ENCODE data around the gene AGAP1. TPM values are rescaled to one million over a fixed set of nuclear protein-coding genes. Genes with fewer than 3 reads are reported as not detected.

The AGAP1 gene
- polyA plus RNA-seq, 2 of the 4 experiments (the other 2 are of a cell fraction) = 20.2 to 21.9 TPM

DNA sequence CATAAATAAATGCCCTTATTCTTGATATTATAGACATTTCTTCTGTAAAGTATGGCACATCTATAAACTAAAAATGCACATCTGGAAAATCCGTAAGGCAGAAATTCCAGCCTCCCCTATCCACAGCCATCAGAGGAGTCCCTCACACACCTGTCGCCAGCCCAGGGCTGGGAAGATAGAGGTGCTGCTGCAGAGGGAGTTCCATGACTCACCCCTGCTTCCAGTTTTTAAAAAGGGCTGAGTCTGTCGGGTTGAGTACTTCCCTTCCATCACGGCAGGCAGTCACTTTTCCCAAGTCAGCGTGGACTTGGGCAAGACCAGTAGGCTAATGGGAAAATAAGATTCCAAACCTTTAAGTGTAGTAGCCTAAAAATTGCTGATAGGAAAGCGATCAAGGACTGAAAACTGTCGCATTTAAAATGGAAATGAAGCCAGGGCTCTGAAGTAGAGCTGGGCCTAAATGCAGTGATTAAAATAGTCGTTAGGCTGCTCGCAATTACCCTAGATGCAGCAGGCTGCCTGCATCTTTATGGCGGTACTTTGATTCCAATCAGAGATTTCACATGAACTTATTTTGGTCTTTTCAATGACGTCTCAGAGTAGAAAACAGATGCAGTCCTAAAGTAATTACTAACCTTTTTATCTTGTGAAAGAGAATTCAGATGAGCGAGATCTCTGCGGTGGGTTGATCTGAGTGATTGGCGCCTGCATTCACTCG, 280.5 kb downstream of the AGAP1 start (continued):
- TF ChIP-seq EHMT2 (IDR thresholded peaks at IDR 0.05; ENCODE audit: low read depth) = no peak
- TF ChIP-seq NR3C1 (IDR thresholded peaks at IDR 0.05) = no peak
- no peak for TF ChIP-seq FOSL2 (IDR thresholded peaks at IDR 0.05)
- no peak for TF ChIP-seq FOSL2 (CRISPR knock-in tag; IDR thresholded peaks at IDR 0.05)
- no peak for TF ChIP-seq PHF8 (IDR thresholded peaks at IDR 0.05; ENCODE audit: borderline replicate concordance, low read depth)

DNA sequence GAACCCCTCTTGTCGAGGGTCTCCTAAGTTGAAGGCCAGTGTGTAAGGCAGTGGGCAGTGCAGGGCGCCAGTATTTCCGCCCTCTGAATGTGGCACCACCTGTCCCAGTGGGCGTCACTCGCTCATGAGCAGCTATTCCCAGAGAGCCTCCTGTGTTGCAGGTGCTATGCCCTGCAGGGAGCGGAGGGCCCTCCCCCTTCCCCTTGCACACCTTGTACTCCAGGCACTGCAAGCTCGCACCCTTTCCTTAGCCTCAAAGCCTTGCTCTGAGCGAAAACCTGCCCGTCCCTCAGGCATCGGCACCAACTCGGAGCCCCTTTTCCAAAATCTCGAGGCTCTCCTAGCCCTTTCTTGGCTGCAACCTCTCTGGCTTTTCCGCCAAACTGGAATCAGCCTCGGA, 282.7 kb downstream of the AGAP1 start:
- DNase-seq (ENCODE audit: low read depth in 1 of 2, low spot score in 1 of 2) (no peak), FAIRE-seq (no peak), ATAC-seq (no peak)
- ChIA-PET CTCF (interaction anchor here (0.6 to 9.3 kb wide), 5 partner anchors 10 to 403 kb away, joined by 3 to 222 read pairs (median 10); no protein-coding TSS in a partner anchor), POLR2A (interaction anchor here (0.6 kb wide), 1 partner anchor 402 kb away, joined by 3 read pairs; no protein-coding TSS in a partner anchor)
- no peak overlapping the region for H3K4me2 ChIP-seq
- TF ChIP-seq MAFK (IDR thresholded peaks at IDR 0.05; ENCODE audit: partially characterized antibody) = no peak
- no peak for TF ChIP-seq MAZ (IDR thresholded peaks at IDR 0.05; ENCODE audit: borderline replicate concordance, low read depth, low read length)
- TF ChIP-seq, protein P1, sequence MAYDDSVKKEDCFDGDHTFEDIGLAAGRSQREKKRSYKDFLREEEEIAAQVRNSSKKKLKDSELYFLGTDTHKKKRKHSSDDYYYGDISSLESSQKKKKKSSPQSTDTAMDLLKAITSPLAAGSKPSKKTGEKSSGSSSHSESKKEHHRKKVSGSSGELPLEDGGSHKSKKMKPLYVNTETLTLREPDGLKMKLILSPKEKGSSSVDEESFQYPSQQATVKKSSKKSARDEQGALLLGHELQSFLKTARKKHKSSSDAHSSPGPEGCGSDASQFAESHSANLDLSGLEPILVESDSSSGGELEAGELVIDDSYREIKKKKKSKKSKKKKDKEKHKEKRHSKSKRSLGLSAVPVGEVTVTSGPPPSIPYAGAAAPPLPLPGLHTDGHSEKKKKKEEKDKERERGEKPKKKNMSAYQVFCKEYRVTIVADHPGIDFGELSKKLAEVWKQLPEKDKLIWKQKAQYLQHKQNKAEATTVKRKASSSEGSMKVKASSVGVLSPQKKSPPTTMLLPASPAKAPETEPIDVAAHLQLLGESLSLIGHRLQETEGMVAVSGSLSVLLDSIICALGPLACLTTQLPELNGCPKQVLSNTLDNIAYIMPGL (CRISPR knock-in tag; IDR thresholded peaks at IDR 0.05; ENCODE audit: borderline replicate concordance) = no peak
- 95% methylated on average over 14 of the region's 14 CpGs for WGBS (ENCODE audit: missing lambda C conversion rate)
- no peak overlapping the region for H3K27ac ChIP-seq
- H3K4me3 ChIP-seq = no peak overlapping the region
- H3K9me3 ChIP-seq = no peaks in the 10 kb centered on the region
- H3K4me1 ChIP-seq = no peaks in the 10 kb centered on the region

DNA sequence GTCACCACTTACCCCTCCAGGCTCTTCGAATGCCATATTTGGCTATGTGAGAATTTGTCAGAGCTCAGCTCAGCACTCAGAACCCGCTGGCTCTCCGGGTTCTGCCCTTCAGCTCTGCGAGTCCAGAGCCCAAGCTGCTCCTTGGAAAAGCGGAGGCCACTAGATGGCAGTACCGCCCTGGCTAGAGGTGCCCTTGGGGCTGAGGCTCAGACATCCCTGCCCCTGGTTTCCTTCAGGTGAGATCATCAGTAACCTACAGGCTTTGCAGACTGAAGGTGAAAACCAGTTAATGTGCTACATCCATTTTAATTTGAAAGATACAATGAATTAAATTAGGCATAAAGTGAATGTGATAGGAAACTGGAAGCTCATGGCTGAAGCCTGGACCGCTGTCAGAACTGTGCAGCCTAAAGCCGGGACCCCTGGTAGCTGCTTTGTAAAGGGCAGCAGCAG, 285.6 kb downstream of the AGAP1 start:
- DNase-seq (ENCODE audit: low read depth in 1 of 2, low spot score in 1 of 2) (peak; percentile 70 to 72), FAIRE-seq (no peak), ATAC-seq (peak; percentile 96 to 99)
- Histone ChIP-seq H3K4me2 (no peak overlapping the region), H3K9me3 (no peaks in the 10 kb centered on the region), H3K27ac (no peak overlapping the region), H3K4me1 (no peaks in the 10 kb centered on the region), H3K4me3 (no peak overlapping the region)
- 39% methylated on average over 6 of the region's 8 CpGs for WGBS (ENCODE audit: missing lambda C conversion rate)
- TF ChIP-seq, protein P2, sequence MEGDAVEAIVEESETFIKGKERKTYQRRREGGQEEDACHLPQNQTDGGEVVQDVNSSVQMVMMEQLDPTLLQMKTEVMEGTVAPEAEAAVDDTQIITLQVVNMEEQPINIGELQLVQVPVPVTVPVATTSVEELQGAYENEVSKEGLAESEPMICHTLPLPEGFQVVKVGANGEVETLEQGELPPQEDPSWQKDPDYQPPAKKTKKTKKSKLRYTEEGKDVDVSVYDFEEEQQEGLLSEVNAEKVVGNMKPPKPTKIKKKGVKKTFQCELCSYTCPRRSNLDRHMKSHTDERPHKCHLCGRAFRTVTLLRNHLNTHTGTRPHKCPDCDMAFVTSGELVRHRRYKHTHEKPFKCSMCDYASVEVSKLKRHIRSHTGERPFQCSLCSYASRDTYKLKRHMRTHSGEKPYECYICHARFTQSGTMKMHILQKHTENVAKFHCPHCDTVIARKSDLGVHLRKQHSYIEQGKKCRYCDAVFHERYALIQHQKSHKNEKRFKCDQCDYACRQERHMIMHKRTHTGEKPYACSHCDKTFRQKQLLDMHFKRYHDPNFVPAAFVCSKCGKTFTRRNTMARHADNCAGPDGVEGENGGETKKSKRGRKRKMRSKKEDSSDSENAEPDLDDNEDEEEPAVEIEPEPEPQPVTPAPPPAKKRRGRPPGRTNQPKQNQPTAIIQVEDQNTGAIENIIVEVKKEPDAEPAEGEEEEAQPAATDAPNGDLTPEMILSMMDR (IDR thresholded peaks at IDR 0.05) = peak; percentile 87
- TF ChIP-seq SMC3 (IDR thresholded peaks at IDR 0.05) (peak; percentile 68), RAD21 (conservative IDR thresholded peaks at IDR 0.05 in 1 of 2, IDR thresholded peaks at IDR 0.05 in 1 of 2) (peak; percentile 85 to 87), NPAS2 (CRISPR knock-in tag; IDR thresholded peaks at IDR 0.05; ENCODE audit: borderline replicate concordance) (no peak)
- POLR2A ChIA-PET = interaction anchor here (0.6 to 1.4 kb wide), 2 partner anchors 399 to 401 kb away, joined by 3 to 4 read pairs; no protein-coding TSS in a partner anchor
- CTCF ChIA-PET = interaction anchor here (0.6 to 9.3 kb wide), 59 partner anchors 9 to 1300 kb away, joined by 3 to 222 read pairs (median 3); partner anchors contain the start of gene GBX2

DNA sequence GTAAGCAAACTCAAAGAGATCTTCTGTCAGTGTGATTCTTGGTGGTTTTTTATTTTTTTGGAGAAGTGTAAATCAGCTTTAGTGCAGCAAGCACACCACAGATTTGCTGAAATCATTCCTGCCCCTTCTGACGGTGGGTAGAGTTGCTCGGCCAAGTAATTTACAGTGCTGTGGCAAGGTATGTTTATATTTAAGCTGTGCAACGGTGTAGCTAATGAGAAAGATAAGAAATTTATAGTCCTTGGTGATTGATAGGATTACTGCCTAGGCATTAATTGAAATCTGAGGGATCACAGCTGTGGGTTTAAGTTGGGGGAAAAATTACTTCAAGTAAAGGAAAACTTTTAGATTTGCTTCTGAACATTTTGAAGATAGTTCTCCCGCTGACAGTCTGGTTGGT, 286.6 kb downstream of the AGAP1 start:
- POLR2A ChIA-PET = no interaction called here
- CTCF ChIA-PET = interaction anchor here (0.5 to 9.3 kb wide), 23 partner anchors 10 to 1305 kb away, joined by 3 to 222 read pairs (median 6); partner anchors contain the start of genes COPS8 and GBX2
- Histone ChIP-seq H3K4me2 (no peak overlapping the region), H3K4me3 (no peak overlapping the region), H3K9me3 (no peaks in the 10 kb centered on the region), H3K27ac (no peak overlapping the region), H3K4me1 (no peaks in the 10 kb centered on the region)
- 81% methylated on average over 4 of the region's 4 CpGs for WGBS (ENCODE audit: missing lambda C conversion rate)
- FAIRE-seq (no peak), DNase-seq (ENCODE audit: low read depth in 1 of 2, low spot score in 1 of 2) (no peak), ATAC-seq (no peak)
- TF ChIP-seq, protein P3, sequence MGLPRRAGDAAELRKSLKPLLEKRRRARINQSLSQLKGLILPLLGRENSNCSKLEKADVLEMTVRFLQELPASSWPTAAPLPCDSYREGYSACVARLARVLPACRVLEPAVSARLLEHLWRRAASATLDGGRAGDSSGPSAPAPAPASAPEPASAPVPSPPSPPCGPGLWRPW (IDR thresholded peaks at IDR 0.05) = no peak
- no peak for TF ChIP-seq POLR2AphosphoS2 (conservative IDR thresholded peaks at IDR 0.05; ENCODE audit: low read length)
- TF ChIP-seq, protein P4, sequence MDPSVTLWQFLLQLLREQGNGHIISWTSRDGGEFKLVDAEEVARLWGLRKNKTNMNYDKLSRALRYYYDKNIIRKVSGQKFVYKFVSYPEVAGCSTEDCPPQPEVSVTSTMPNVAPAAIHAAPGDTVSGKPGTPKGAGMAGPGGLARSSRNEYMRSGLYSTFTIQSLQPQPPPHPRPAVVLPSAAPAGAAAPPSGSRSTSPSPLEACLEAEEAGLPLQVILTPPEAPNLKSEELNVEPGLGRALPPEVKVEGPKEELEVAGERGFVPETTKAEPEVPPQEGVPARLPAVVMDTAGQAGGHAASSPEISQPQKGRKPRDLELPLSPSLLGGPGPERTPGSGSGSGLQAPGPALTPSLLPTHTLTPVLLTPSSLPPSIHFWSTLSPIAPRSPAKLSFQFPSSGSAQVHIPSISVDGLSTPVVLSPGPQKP (IDR thresholded peaks at IDR 0.05; ENCODE audit: low read depth, low read length) = no peak
- TF ChIP-seq, protein P5, sequence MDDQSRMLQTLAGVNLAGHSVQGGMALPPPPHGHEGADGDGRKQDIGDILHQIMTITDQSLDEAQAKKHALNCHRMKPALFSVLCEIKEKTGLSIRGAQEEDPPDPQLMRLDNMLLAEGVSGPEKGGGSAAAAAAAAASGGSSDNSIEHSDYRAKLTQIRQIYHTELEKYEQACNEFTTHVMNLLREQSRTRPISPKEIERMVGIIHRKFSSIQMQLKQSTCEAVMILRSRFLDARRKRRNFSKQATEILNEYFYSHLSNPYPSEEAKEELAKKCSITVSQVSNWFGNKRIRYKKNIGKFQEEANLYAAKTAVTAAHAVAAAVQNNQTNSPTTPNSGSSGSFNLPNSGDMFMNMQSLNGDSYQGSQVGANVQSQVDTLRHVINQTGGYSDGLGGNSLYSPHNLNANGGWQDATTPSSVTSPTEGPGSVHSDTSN (IDR thresholded peaks at IDR 0.05) = no peak
- no peak for TF ChIP-seq CBX2 (IDR thresholded peaks at IDR 0.05; ENCODE audit: borderline replicate concordance, low read depth)
- TF ChIP-seq POLR2A (IDR thresholded peaks at IDR 0.05; ENCODE audit: low read length) = no peak
- TF ChIP-seq EHF (CRISPR knock-in tag; IDR thresholded peaks at IDR 0.05) = no peak
- TF ChIP-seq HDAC2 (IDR thresholded peaks at IDR 0.05) = no peak
- TF ChIP-seq, protein P1 (CRISPR knock-in tag; IDR thresholded peaks at IDR 0.05; ENCODE audit: borderline replicate concordance) = no peak
- TF ChIP-seq, protein P6, sequence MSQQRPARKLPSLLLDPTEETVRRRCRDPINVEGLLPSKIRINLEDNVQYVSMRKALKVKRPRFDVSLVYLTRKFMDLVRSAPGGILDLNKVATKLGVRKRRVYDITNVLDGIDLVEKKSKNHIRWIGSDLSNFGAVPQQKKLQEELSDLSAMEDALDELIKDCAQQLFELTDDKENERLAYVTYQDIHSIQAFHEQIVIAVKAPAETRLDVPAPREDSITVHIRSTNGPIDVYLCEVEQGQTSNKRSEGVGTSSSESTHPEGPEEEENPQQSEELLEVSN (IDR thresholded peaks at IDR 0.05; ENCODE audit: borderline replicate concordance, low read depth) = no peak

Data from A549 (cell line).